A673 (cell line): ENCODE data around the gene SF3A1. TPM values are rescaled to one million over a fixed set of nuclear protein-coding genes. Genes with fewer than 3 reads are reported as not detected.

Source experiments
- BruUV-seq: library from RNA; stranded (reverse); fragments of 400-500 nt; replicated peaks from 2 replicates; lab custom pipeline; 2021; lab: Mats Ljungman, UMichigan
- CTCF ChIA-PET: fragments of 300-600 bp; sonication (Branson Sonifier 250); formaldehyde crosslinking; loops from one replicate; lab custom pipeline; 2022; ENCODE audit warnings: antibody characterized with exemption; lab: Charles Lee
- POLR2A ChIA-PET: fragments of 300-600 bp; sonication (Branson Sonifier 250); formaldehyde crosslinking; loops from one replicate; lab custom pipeline; 2022; ENCODE audit warnings: antibody characterized with exemption; ENCODE audit not compliant: low non-redundant PET; lab: Charles Lee
- DNase-seq: peaks from one replicate; pipeline ENCODE4 v3.0.0-alpha.2; 2015; ENCODE audit warnings: low spot score
- H3K27ac ChIP-seq: fragments of 200-600 bp; sonication (generic); 2 replicates; pipeline ENCODE4 v1.5.1; 2016; ENCODE audit warnings: mixed run types, low read depth, mild to moderate bottlenecking, mixed read lengths, antibody characterized with exemption, low read length; ENCODE audit not compliant: poor library complexity, severe bottlenecking
- H3K27me3 ChIP-seq: fragments of 200-600 bp; sonication (generic); replicated peaks from 2 replicates; pipeline ENCODE4 v1.6.1; 2017; ENCODE audit warnings: mixed run types, low read depth, mild to moderate bottlenecking, mixed read lengths, antibody characterized with exemption, low read length; ENCODE audit not compliant: insufficient read depth, poor library complexity
- H3K36me3 ChIP-seq: fragments of 200-600 bp; sonication (generic); 2 replicates; pipeline ENCODE4 v1.6.1; 2016; ENCODE audit warnings: mixed run types, mild to moderate bottlenecking, mixed read lengths, antibody characterized with exemption, low read length; ENCODE audit not compliant: insufficient read depth, poor library complexity, severe bottlenecking
- H3K4me1 ChIP-seq: fragments of 200-600 bp; sonication (generic); 2 replicates; pipeline ENCODE4 v1.6.1; 2017; ENCODE audit warnings: mixed run types, mild to moderate bottlenecking, mixed read lengths, antibody characterized with exemption, low read length; ENCODE audit not compliant: insufficient read depth, poor library complexity, severe bottlenecking
- H3K4me3 ChIP-seq: fragments of 200-600 bp; sonication (generic); 2 replicates; pipeline ENCODE4 v1.5.1; 2016; ENCODE audit warnings: low read depth, mixed run types, mild to moderate bottlenecking, mixed read lengths, low read length; ENCODE audit not compliant: poor library complexity, severe bottlenecking
- H3K9me3 ChIP-seq: fragments of 200-600 bp; sonication (generic); 2 replicates; pipeline ENCODE4 v1.6.1; 2016; ENCODE audit warnings: mixed run types, low read depth, mild to moderate bottlenecking, mixed read lengths, antibody characterized with exemption, low read length; ENCODE audit not compliant: poor library complexity, severe bottlenecking
- CTCF ChIP-seq: fragments of 300-800, 200-600 bp; sonication (generic); conservative IDR thresholded peaks from 2 replicates; pipeline ENCODE4 v1.5.1; 2017; ENCODE audit warnings: low read depth, mild to moderate bottlenecking, antibody characterized with exemption, low read length, moderate library complexity, mixed read lengths
- EZH2 ChIP-seq: fragments of 200-600 bp; sonication (generic); IDR thresholded peaks from 2 replicates; pipeline ENCODE4 v1.6.1; 2017; ENCODE audit warnings: borderline replicate concordance, low read depth, mild to moderate bottlenecking, mixed read lengths, antibody characterized with exemption, low read length; ENCODE audit not compliant: poor library complexity, severe bottlenecking
- intact Hi-C: fragments of 100-400 bp; cut with micrococcal nuclease; formaldehyde crosslinking; loops from one replicate; pipeline ENCODE4 v1.10.0; 2022; ENCODE audit not compliant: unreplicated experiment
- total RNA-seq: library from RNA; stranded (reverse); gene quantifications from 2 replicates; pipeline ENCODE4 v1.2.3, GENCODE V29; 2021

The SF3A1 gene
- total RNA-seq, 1 experiment from 2014 or later, result 366 TPM

- no peak overlapping the region for H3K27ac ChIP-seq
- DNase-seq, result no peak
- BruUV-seq, result no TSS peak
- CTCF ChIA-PET, result interaction anchor here (0.6 kb wide), 1 partner anchor 527 kb away, joined by 3 read pairs; no protein-coding TSS in a partner anchor
- H3K4me3 ChIP-seq, result no peak overlapping the region
- TF ChIP-seq CTCF, result no peak
- TF ChIP-seq EZH2, result no peak
- H3K27me3 ChIP-seq, result no peaks in the 10 kb centered on the region
- no peaks in the 10 kb centered on the region for H3K9me3 ChIP-seq
- no peaks in the 10 kb centered on the region for H3K36me3 ChIP-seq
- peaks cover 8% of the 10 kb centered on the region for H3K4me1 ChIP-seq
- intact Hi-C loops, result no loop called here
- POLR2A ChIA-PET, result no interaction called here
These were observed 46.5 kb downstream of the SF3A1 start for GRCh38 chr22:30309951-30310741.

GRCh38 chr22:30308518-30309230, 48.0 kb downstream of the SF3A1 start:
- Histone ChIP-seq H3K36me3 (no peaks in the 10 kb centered on the region), H3K27ac (no peak overlapping the region), H3K9me3 (no peaks in the 10 kb centered on the region), H3K4me3 (no peak overlapping the region), H3K27me3 (no peaks in the 10 kb centered on the region), H3K4me1 (peaks cover 8% of the 10 kb centered on the region)
- TF ChIP-seq EZH2 (no peak), CTCF (no peak)
- no TSS peak for BruUV-seq
- DNase-seq, result no peak
- ChIA-PET CTCF (interaction anchor here (0.6 kb wide), 1 partner anchor 277 kb away, joined by 4 read pairs; no protein-coding TSS in a partner anchor), POLR2A (no interaction called here)
- intact Hi-C loops, result no loop called here

- BruUV-seq, result no TSS peak
- H3K9me3 ChIP-seq, result no peaks in the 10 kb centered on the region
- ChIA-PET CTCF (no interaction called here), POLR2A (no interaction called here)
- intact Hi-C loops, result no loop called here
- H3K27ac ChIP-seq, result no peak overlapping the region
- TF ChIP-seq EZH2, result no peak
- no peak for TF ChIP-seq CTCF
- H3K4me3 ChIP-seq, result no peak overlapping the region
- no peaks in the 10 kb centered on the region for H3K36me3 ChIP-seq
- H3K27me3 ChIP-seq, result no peaks in the 10 kb centered on the region
- DNase-seq, result no peak
- H3K4me1 ChIP-seq, result peaks cover 8% of the 10 kb centered on the region
These were observed 48.6 kb downstream of the SF3A1 start for GRCh38 chr22:30308093-30308492.
